KMS-11 (cell line): ENCODE results near the gene DCAF11.

Source experiments
- H2AFZ ChIP-seq: fragments of 200-600 bp; sonication (generic); 2 replicates; pipeline ENCODE4 v1.6.1; 2016; ENCODE audit warnings: antibody characterized with exemption, mixed run types, low read depth
- H3K27ac ChIP-seq: fragments of 200-600 bp; sonication (generic); 2 replicates; pipeline ENCODE4 v1.6.1; 2016; ENCODE audit warnings: mild to moderate bottlenecking, mixed run types
- H3K27me3 ChIP-seq: fragments of 200-600 bp; sonication (generic); 2 replicates; pipeline ENCODE4 v1.6.1; 2017; ENCODE audit warnings: mild to moderate bottlenecking, low read depth, mixed run types, moderate library complexity; ENCODE audit not compliant: insufficient read depth
- H3K36me3 ChIP-seq: fragments of 200-600 bp; sonication (generic); 2 replicates; pipeline ENCODE4 v1.6.1; 2017; ENCODE audit warnings: mild to moderate bottlenecking, mixed run types; ENCODE audit not compliant: insufficient read depth
- H3K4me1 ChIP-seq: fragments of 200-600 bp; sonication (generic); 2 replicates; pipeline ENCODE4 v1.6.1; 2016; ENCODE audit warnings: mild to moderate bottlenecking, low read depth, mixed run types; ENCODE audit not compliant: poor library complexity, severe bottlenecking
- H3K4me2 ChIP-seq: fragments of 200-600 bp; sonication (generic); 2 replicates; pipeline ENCODE4 v1.7.0; 2016; ENCODE audit warnings: mild to moderate bottlenecking, mixed run types
- H3K4me3 ChIP-seq: fragments of 200-600 bp; sonication (generic); IDR thresholded peaks from 2 replicates; pipeline ENCODE4 v1.6.1; 2017; ENCODE audit warnings: low read depth, low read length, mixed read lengths; ENCODE audit not compliant: insufficient read depth
- H3K79me2 ChIP-seq: fragments of 200-600 bp; sonication (generic); 2 replicates; pipeline ENCODE4 v1.6.1; 2016; ENCODE audit warnings: low read depth, mixed run types; ENCODE audit not compliant: insufficient read depth
- H3K9ac ChIP-seq: fragments of 200-600 bp; sonication (generic); 2 replicates; pipeline ENCODE4 v1.6.1; 2016; ENCODE audit warnings: mild to moderate bottlenecking, mixed run types
- H4K20me1 ChIP-seq: fragments of 200-600 bp; sonication (generic); 2 replicates; pipeline ENCODE4 v1.6.1; 2016; ENCODE audit warnings: mild to moderate bottlenecking, mixed run types; ENCODE audit not compliant: insufficient read depth
- TF ChIP-seq, protein P1 (sequence below): fragments of 200-600 bp; sonication (generic); conservative IDR thresholded peaks from 2 replicates; pipeline ENCODE4 v1.6.1; 2017; ENCODE audit warnings: low read depth, mild to moderate bottlenecking, antibody characterized with exemption, low read length, moderate library complexity, mixed read lengths

The DCAF11 gene

DNA sequence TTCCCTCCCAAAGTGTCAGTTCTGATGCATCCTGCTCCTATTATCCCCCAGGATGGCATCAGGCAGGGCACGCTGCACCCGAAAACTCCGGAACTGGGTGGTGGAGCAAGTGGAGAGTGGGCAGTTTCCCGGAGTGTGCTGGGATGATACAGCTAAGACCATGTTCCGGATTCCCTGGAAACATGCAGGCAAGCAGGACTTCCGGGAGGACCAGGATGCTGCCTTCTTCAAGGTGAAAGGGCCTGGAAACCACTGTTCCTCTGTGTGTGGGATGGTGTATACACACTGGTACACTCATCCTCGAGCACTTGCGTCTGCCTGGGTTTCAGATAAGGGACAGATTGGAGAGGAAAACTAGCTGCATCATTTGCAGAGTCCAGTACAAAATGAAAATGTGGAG lies 47.5 kb downstream of the DCAF11 start:
- Histone ChIP-seq H2AFZ (no peak overlapping the region), H3K27me3 (no peaks in the 10 kb centered on the region), H4K20me1 (no peaks in the 10 kb centered on the region), H3K4me1 (peaks cover 14% of the 10 kb centered on the region), H3K9ac (no peak overlapping the region), H3K27ac (no peak overlapping the region), H3K4me2 (peak overlapping the region; percentile 79), H3K79me2 (no peaks in the 10 kb centered on the region), H3K4me3 (no peak overlapping the region), H3K36me3 (no peaks in the 10 kb centered on the region)
- TF ChIP-seq, protein P1, sequence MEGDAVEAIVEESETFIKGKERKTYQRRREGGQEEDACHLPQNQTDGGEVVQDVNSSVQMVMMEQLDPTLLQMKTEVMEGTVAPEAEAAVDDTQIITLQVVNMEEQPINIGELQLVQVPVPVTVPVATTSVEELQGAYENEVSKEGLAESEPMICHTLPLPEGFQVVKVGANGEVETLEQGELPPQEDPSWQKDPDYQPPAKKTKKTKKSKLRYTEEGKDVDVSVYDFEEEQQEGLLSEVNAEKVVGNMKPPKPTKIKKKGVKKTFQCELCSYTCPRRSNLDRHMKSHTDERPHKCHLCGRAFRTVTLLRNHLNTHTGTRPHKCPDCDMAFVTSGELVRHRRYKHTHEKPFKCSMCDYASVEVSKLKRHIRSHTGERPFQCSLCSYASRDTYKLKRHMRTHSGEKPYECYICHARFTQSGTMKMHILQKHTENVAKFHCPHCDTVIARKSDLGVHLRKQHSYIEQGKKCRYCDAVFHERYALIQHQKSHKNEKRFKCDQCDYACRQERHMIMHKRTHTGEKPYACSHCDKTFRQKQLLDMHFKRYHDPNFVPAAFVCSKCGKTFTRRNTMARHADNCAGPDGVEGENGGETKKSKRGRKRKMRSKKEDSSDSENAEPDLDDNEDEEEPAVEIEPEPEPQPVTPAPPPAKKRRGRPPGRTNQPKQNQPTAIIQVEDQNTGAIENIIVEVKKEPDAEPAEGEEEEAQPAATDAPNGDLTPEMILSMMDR, result no peak

DNA sequence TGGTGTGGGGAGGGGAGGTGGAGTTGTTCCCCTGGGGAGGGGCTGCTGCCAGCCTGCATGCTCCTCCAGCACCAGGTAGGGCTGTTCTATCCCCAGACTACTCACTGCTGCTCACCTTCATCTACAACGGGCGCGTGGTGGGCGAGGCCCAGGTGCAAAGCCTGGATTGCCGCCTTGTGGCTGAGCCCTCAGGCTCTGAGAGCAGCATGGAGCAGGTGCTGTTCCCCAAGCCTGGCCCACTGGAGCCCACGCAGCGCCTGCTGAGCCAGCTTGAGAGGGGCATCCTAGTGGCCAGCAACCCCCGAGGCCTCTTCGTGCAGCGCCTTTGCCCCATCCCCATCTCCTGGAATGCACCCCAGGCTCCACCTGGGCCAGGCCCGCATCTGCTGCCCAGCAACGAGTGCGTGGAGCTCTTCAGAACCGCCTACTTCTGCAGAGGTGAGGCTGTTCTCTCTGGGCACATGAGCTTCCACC lies 50.0 kb downstream of the DCAF11 start:
- Histone ChIP-seq H3K27ac (no peak overlapping the region), H3K4me2 (no peak overlapping the region), H3K79me2 (no peaks in the 10 kb centered on the region), H3K4me3 (no peak overlapping the region), H3K9ac (no peak overlapping the region), H3K36me3 (no peaks in the 10 kb centered on the region), H2AFZ (no peak overlapping the region), H3K4me1 (peaks cover 22% of the 10 kb centered on the region), H4K20me1 (no peaks in the 10 kb centered on the region), H3K27me3 (no peaks in the 10 kb centered on the region)
- TF ChIP-seq, protein P1, result no peak

DNA sequence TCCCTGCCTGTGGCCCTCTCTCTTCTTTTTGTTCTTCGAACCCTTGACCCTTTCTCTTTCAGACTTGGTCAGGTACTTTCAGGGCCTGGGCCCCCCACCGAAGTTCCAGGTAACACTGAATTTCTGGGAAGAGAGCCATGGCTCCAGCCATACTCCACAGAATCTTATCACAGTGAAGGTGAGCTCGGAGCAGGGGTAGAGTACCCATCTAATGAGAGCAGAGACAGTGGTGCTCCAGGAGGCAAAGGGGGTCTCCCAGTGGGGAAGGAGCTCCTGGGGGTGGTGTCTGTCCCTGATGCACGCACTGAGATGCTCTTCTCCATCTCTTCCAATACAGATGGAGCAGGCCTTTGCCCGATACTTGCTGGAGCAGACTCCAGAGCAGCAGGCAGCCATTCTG lies 51.2 kb downstream of the DCAF11 start:
- no peak overlapping the region for H3K4me2 ChIP-seq
- TF ChIP-seq, protein P1, result no peak
- H3K4me3 ChIP-seq, result no peak overlapping the region
- H3K79me2 ChIP-seq, result no peaks in the 10 kb centered on the region
- H3K27ac ChIP-seq, result no peak overlapping the region
- no peaks in the 10 kb centered on the region for H3K27me3 ChIP-seq
- peaks cover 17% of the 10 kb centered on the region for H3K4me1 ChIP-seq
- H4K20me1 ChIP-seq, result no peaks in the 10 kb centered on the region
- H3K36me3 ChIP-seq, result no peaks in the 10 kb centered on the region
- no peak overlapping the region for H3K9ac ChIP-seq
- no peak overlapping the region for H2AFZ ChIP-seq

DNA sequence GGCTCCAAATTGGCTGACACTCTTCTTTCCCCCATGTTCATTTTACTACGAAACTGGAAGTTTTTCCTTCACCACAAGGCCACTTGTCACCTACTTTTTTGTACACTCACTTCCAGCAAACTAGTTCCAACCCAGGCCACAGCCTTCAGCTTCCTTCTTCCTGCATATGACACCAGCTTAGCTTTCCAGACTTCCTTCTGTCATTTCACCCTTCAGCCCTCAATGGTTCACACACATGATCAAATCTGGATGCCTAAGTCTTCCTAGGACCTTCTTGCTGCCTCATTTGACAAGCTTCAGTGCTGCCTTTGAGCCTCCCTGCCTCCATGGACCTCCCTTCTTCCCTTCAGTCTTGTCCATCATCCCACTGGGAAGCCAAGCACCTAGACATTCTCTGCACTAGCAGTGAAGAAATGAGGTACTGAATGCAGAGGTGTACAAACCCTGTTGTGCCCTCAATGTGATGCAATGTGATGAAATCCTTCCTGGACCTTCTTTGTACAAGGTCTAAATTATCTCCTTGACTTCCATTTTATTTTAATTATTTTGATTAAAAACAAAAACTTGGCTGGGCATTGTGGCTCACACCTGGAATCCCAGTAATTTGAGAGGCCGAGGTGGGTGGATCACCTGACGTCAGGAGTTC lies 53.0 kb downstream of the DCAF11 start:
- Histone ChIP-seq H3K4me3 (no peak overlapping the region), H3K4me2 (no peak overlapping the region), H3K79me2 (no peaks in the 10 kb centered on the region), H3K27ac (no peak overlapping the region), H3K27me3 (no peaks in the 10 kb centered on the region), H3K4me1 (peaks cover 8% of the 10 kb centered on the region), H4K20me1 (no peaks in the 10 kb centered on the region), H3K36me3 (no peaks in the 10 kb centered on the region), H2AFZ (no peak overlapping the region), H3K9ac (no peak overlapping the region)
- TF ChIP-seq, protein P1, result no peak
